Nephron (organoid): Measurements from ENCODE around the gene ZNF296.
A peak's percentile ranks its signal among the peaks of the same experiment; 100 is the strongest.

Experiments used
- H3K27ac Mint-ChIP-seq, 3 experiments: 2 replicates each; pipeline ENCODE4 v1.8.0; 2020; ENCODE audit warnings: mixed read lengths in 3 of 3, mild to moderate bottlenecking in 2 of 3, moderate library complexity in 1 of 3
- H3K27me3 Mint-ChIP-seq: 2 replicates; pipeline ENCODE4 v1.8.0; 2021; ENCODE audit warnings: low read depth, mild to moderate bottlenecking, moderate library complexity, mixed read lengths
- H3K36me3 Mint-ChIP-seq: 2 replicates; pipeline ENCODE4 v1.8.0; 2020; ENCODE audit warnings: low read depth, mixed read lengths
- H3K4me1 Mint-ChIP-seq: 2 replicates; pipeline ENCODE4 v1.8.0; 2020; ENCODE audit warnings: mixed read lengths
- H3K4me3 Mint-ChIP-seq, 3 experiments: 2 replicates each; pipeline ENCODE4 v1.8.0; 2020; ENCODE audit warnings: mild to moderate bottlenecking in 3 of 3, mixed read lengths in 3 of 3, moderate library complexity in 2 of 3
- H3K9me3 Mint-ChIP-seq: 2 replicates; pipeline ENCODE4 v1.8.0; 2020; ENCODE audit warnings: mixed read lengths
- CTCF ChIP-seq, 3 experiments: fragments of 200-600 bp; sonication (generic); IDR thresholded peaks; one replicate each; pipeline ENCODE4 v1.5.0; 2021; ENCODE audit warnings: antibody characterized with exemption in 3 of 3; ENCODE audit not compliant: unreplicated experiment in 3 of 3

ZNF296 gene

GRCh38 chr19:45094137-45094536 is 17.9 kb upstream of the ZNF296 start:
- H3K36me3 Mint-ChIP-seq: peaks cover 17% of the 10 kb centered on the region
- H3K9me3 Mint-ChIP-seq: no peaks in the 10 kb centered on the region
- TF ChIP-seq CTCF (IDR thresholded peaks at IDR 0.05; ENCODE audit: unreplicated experiment in 3 of 3): no peak
- no peaks in the 10 kb centered on the region for H3K27me3 Mint-ChIP-seq
- H3K4me1 Mint-ChIP-seq: peaks cover 59% of the 10 kb centered on the region
- peak overlapping the region; percentile 83 to 100 (median 86) for H3K27ac Mint-ChIP-seq
- H3K4me3 Mint-ChIP-seq: peak overlapping the region; percentile 89 to 99 (median 95)

GRCh38 chr19:45092747-45093678 is 16.7 kb upstream of the ZNF296 start, which contains the start of gene PPP1R37:
Gene PPP1R37 (plus strand): TSS chr19:45093179. CDS start chr19:45093326, 147 bp downstream.
- H3K4me1 Mint-ChIP-seq: peaks cover 47% of the 10 kb centered on the region
- H3K27ac Mint-ChIP-seq: peak within 1 kb of the TSS; percentile 99 to 100 (median 100)
- peak within 1 kb of the TSS; percentile 95 to 99 (median 96) for H3K4me3 Mint-ChIP-seq
- TF ChIP-seq CTCF (IDR thresholded peaks at IDR 0.05; ENCODE audit: unreplicated experiment in 3 of 3): peak; percentile 25 to 56 (median 42)
- H3K9me3 Mint-ChIP-seq: no peaks in the 10 kb centered on the region
- peaks cover 17% of the 10 kb centered on the region for H3K36me3 Mint-ChIP-seq
- no peaks in the 10 kb centered on the region for H3K27me3 Mint-ChIP-seq

- H3K27me3 Mint-ChIP-seq: no peaks in the 10 kb centered on the region
- H3K9me3 Mint-ChIP-seq: no peaks in the 10 kb centered on the region
- TF ChIP-seq CTCF (IDR thresholded peaks at IDR 0.05; ENCODE audit: unreplicated experiment in 3 of 3): no peak
- peak overlapping the region; percentile 95 to 99 (median 96) for H3K4me3 Mint-ChIP-seq
- H3K36me3 Mint-ChIP-seq: peaks cover 24% of the 10 kb centered on the region
- peaks cover 31% of the 10 kb centered on the region for H3K4me1 Mint-ChIP-seq
- peak overlapping the region; percentile 99 to 100 (median 100) for H3K27ac Mint-ChIP-seq
Measured at GRCh38 chr19:45091031-45091923, 15.0 kb upstream of the ZNF296 start.

GRCh38 chr19:45090606-45091005 is 14.3 kb upstream of the ZNF296 start:
- Mint-ChIP-seq H3K9me3 (no peaks in the 10 kb centered on the region), H3K27ac (peak overlapping the region; percentile 99 to 100 (median 100)), H3K4me1 (peaks cover 24% of the 10 kb centered on the region), H3K36me3 (peaks cover 19% of the 10 kb centered on the region), H3K27me3 (no peaks in the 10 kb centered on the region), H3K4me3 (peak overlapping the region; percentile 95 to 99 (median 96))
- no peak for TF ChIP-seq CTCF (IDR thresholded peaks at IDR 0.05; ENCODE audit: unreplicated experiment in 3 of 3)

- peaks cover 23% of the 10 kb centered on the region for H3K4me1 Mint-ChIP-seq
- H3K9me3 Mint-ChIP-seq: no peaks in the 10 kb centered on the region
- H3K27ac Mint-ChIP-seq: no peak overlapping the region
- TF ChIP-seq CTCF (IDR thresholded peaks at IDR 0.05; ENCODE audit: unreplicated experiment in 3 of 3): no peak
- H3K27me3 Mint-ChIP-seq: no peaks in the 10 kb centered on the region
- peaks cover 23% of the 10 kb centered on the region for H3K36me3 Mint-ChIP-seq
- peak overlapping the region; percentile 2 to 46 (median 23) for H3K4me3 Mint-ChIP-seq
Measured at GRCh38 chr19:45090034-45090433, 13.8 kb upstream of the ZNF296 start.
